Epithelial cell of prostate (primary cell): Measurements from ENCODE around the gene PLCL2.

ENCODE experiments used
- DNase-seq: peaks from one replicate; pipeline ENCODE4 v3.0.0-alpha.2; 2011; ENCODE audit warnings: low read depth, low spot score
- H3K27ac ChIP-seq: fragments of 450-650 bp; 2 replicates; pipeline ENCODE4 v1.5.1; 2017; ENCODE audit warnings: mild to moderate bottlenecking

PLCL2 gene

GRCh38 chr3:17033516-17034168 lies 148.9 kb downstream of the PLCL2 start:
- H3K27ac ChIP-seq, result no peak overlapping the region
- no peak for DNase-seq

- H3K27ac ChIP-seq, result no peak overlapping the region
Measured at GRCh38 chr3:17035033-17035432, 150.3 kb downstream of the PLCL2 start.

GRCh38 chr3:17035966-17036365 lies 151.2 kb downstream of the PLCL2 start:
- DNase-seq, result no peak
- H3K27ac ChIP-seq, result no peak overlapping the region

More at GRCh38 chr3:17035033-17035432, 150.3 kb downstream of the PLCL2 start:
- DNase-seq, result no peak

- DNase-seq, result no peak
- H3K27ac ChIP-seq, result no peak overlapping the region
Measured at GRCh38 chr3:17038141-17038540, 153.4 kb downstream of the PLCL2 start.

GRCh38 chr3:17038900-17039553 lies 154.3 kb downstream of the PLCL2 start:
- no peak for DNase-seq
- peak overlapping the region; percentile 77 for H3K27ac ChIP-seq

- peak overlapping the region; percentile 77 for H3K27ac ChIP-seq
- peak; percentile 91 for DNase-seq
Measured at GRCh38 chr3:17039594-17039993, 154.8 kb downstream of the PLCL2 start.

- DNase-seq, result no peak
- peak overlapping the region; percentile 77 for H3K27ac ChIP-seq
Measured at GRCh38 chr3:17040322-17040989, 155.7 kb downstream of the PLCL2 start.

GRCh38 chr3:17040990-17041377 lies 156.2 kb downstream of the PLCL2 start:
- no peak for DNase-seq
- peak overlapping the region; percentile 77 for H3K27ac ChIP-seq

GRCh38 chr3:17044855-17045254 lies 160.1 kb downstream of the PLCL2 start:
- no peak overlapping the region for H3K27ac ChIP-seq
- no peak for DNase-seq

GRCh38 chr3:17045705-17046104 lies 160.9 kb downstream of the PLCL2 start:
- no peak for DNase-seq

GRCh38 chr3:17046623-17047022 lies 161.9 kb downstream of the PLCL2 start:
- DNase-seq, result no peak
- no peak overlapping the region for H3K27ac ChIP-seq

More at GRCh38 chr3:17045705-17046104, 160.9 kb downstream of the PLCL2 start:
- H3K27ac ChIP-seq, result no peak overlapping the region

GRCh38 chr3:17047162-17047561 lies 162.4 kb downstream of the PLCL2 start:
- H3K27ac ChIP-seq, result no peak overlapping the region
- DNase-seq, result no peak

- no peak for DNase-seq
- no peak overlapping the region for H3K27ac ChIP-seq
Measured at GRCh38 chr3:17047894-17048293, 163.1 kb downstream of the PLCL2 start.

- no peak for DNase-seq
- no peak overlapping the region for H3K27ac ChIP-seq
Measured at GRCh38 chr3:17050071-17050470, 165.3 kb downstream of the PLCL2 start.

GRCh38 chr3:17050506-17050905 lies 165.8 kb downstream of the PLCL2 start:
- no peak for DNase-seq
- no peak overlapping the region for H3K27ac ChIP-seq

GRCh38 chr3:17052363-17052762 lies 167.6 kb downstream of the PLCL2 start:
- no peak for DNase-seq
- no peak overlapping the region for H3K27ac ChIP-seq

GRCh38 chr3:17054301-17054981 lies 169.7 kb downstream of the PLCL2 start:
- H3K27ac ChIP-seq, result no peak overlapping the region
- DNase-seq, result no peak

GRCh38 chr3:17054982-17055343 lies 170.2 kb downstream of the PLCL2 start:
- no peak overlapping the region for H3K27ac ChIP-seq
- no peak for DNase-seq

- no peak for DNase-seq
- H3K27ac ChIP-seq, result no peak overlapping the region
Measured at GRCh38 chr3:17055374-17056276, 170.9 kb downstream of the PLCL2 start.

GRCh38 chr3:17057321-17057720 lies 172.6 kb downstream of the PLCL2 start:
- no peak overlapping the region for H3K27ac ChIP-seq
- no peak for DNase-seq
